GM12865 (cell line): ENCODE results near the gene STIP1.

Experiments
- DNase-seq: peaks from one replicate; pipeline ENCODE4 v3.0.0; 2010; ENCODE audit warnings: low read depth
- H3K4me3 ChIP-seq: 2 replicates; pipeline ENCODE4 v1.5.1; 2011; ENCODE audit warnings: mild to moderate bottlenecking, low read depth, low read length, control low read depth
- CTCF ChIP-seq: IDR thresholded peaks from 2 replicates; pipeline ENCODE4 v1.5.1; 2011; ENCODE audit warnings: low read length, control low read depth, low read depth, inconsistent platforms; ENCODE audit not compliant: insufficient read depth; ENCODE audit errors: missing control alignments

Gene STIP1

DNA sequence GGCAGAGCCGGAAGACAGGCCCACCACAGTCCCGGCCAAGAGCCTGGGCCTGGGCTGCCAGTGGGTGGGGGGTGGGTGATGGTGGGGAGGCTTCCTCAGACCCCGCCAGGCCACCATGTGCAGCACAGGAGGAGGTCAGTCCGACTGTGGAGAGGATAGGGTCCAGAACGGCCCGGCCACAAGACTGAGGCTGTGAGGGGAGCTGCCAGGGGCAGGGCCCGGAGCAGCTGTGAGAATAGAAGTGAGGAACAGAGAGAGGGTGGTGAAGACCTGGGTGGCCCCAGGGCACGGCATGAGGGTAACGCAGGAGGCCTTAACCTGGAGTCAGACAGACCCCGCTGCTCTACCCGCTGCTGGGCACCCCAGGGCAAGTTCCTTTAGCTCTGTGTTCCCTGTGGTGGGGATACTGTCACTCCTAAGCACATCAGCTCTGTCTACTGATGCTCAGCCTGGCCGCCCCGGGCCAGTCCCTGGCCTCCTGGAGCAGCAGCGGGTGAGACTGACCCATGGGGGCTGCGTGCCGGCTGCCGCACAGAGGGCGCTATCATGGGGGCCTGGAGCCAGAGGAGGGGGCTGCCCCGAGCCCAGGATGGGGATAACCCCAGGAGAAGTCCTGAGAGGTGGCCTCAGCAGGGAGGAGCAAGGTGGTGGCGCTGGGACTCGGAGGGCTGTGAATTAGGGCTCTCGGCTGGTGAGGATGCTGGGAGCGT, 22.3 kb downstream of the STIP1 start:
- no peak for TF ChIP-seq CTCF
- DNase-seq: no peak
- peak overlapping the region; percentile 65 for H3K4me3 ChIP-seq

- no peak for DNase-seq
- no peak for TF ChIP-seq CTCF
- no peak overlapping the region for H3K4me3 ChIP-seq
Observed at GRCh38 chr11:64208796-64209562, 23.0 kb downstream of the STIP1 start.

GRCh38 chr11:64209563-64209843, 23.5 kb downstream of the STIP1 start:
- no peak overlapping the region for H3K4me3 ChIP-seq
- no peak for TF ChIP-seq CTCF
- DNase-seq: no peak

- no peak for TF ChIP-seq CTCF
- no peak overlapping the region for H3K4me3 ChIP-seq
- DNase-seq: no peak
Observed at GRCh38 chr11:64210301-64211020, 24.5 kb downstream of the STIP1 start.

- H3K4me3 ChIP-seq: no peak overlapping the region
- DNase-seq: no peak
- no peak for TF ChIP-seq CTCF
Observed at GRCh38 chr11:64211181-64211872, 25.4 kb downstream of the STIP1 start.

GRCh38 chr11:64216879-64217278, 30.9 kb downstream of the STIP1 start:
- DNase-seq: no peak

More at GRCh38 chr11:64216879-64217278, 30.9 kb downstream of the STIP1 start:
- TF ChIP-seq CTCF: peak; percentile 6
- H3K4me3 ChIP-seq: no peak overlapping the region
